ENCODE data around the gene ZYX. TPM values are rescaled to one million over a fixed set of nuclear protein-coding genes. Genes with fewer than 3 reads are reported as not detected.
A peak's percentile ranks its signal among the peaks of the same experiment; 100 is the strongest.

ZYX gene
- total and polyA plus RNA-seq, 2 donors (not counting 1 experiment from before 2014, with no cell fraction given): 32.3 to 53.8 TPM

DNA sequence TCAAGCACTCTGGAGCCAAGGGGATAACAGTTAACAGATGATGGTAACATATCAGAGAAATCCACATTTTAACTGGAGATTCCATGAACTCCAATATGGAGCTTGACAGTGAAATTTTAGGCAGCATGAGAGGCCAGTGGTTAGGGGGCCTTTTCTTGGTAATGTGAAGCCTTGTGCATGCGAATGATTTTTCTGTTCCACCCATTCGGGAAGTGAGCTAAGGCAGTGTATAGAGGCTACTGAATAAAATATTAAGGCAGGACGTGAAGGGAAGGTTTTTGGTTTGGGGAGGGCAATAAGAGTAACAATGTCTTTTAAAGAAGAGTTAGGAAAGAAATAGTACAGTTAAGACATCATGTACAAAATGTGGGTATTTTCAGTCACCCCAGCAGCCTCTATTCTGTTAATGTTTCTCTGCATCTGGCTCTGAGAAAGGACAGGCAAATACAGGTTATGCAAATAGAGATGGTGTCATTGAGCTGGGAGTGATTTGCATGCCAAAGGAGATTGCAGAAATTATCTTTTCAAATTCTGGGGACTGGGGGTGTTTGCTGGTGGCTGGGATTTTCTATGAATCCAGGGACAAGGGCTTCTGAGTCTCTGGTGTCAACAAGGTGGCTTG lies 55.3 kb downstream of the ZYX start:
- Mint-ChIP-seq H3K9me3 (ENCODE audit: insufficient read depth) (no peaks in the 10 kb centered on the region), H3K27me3 (peaks cover 13% of the 10 kb centered on the region), H3K4me1 (peaks cover 2% of the 10 kb centered on the region), H3K4me3 (no peak overlapping the region), H3K27ac (no peak overlapping the region)
- no peaks in the 10 kb centered on the region for H3K4me1 ChIP-seq (ENCODE audit: control insufficient read depth in 2 of 2, insufficient read depth in 2 of 2, low read length in 2 of 2)
- DNase-seq (no peak), ATAC-seq (ENCODE audit: low read depth) (no peak)
- peaks cover 0 to 5% (median under 1%) of the 10 kb centered on the region in 4 experiments for H3K27me3 ChIP-seq (replicated peaks in 1 of 4; ENCODE audit: control extremely low read depth in 1 of 4, control insufficient read depth in 3 of 4, insufficient read depth in 4 of 4, low read length in 3 of 4)
- H2AFZ ChIP-seq (ENCODE audit: insufficient read depth, low read depth, low read length, poor library complexity, severe bottlenecking): no peak overlapping the region
- no peaks in the 10 kb centered on the region for H3K36me3 ChIP-seq (replicated peaks in 1 of 2; ENCODE audit: control extremely low read depth in 1 of 2, control insufficient read depth in 1 of 2, extremely low read depth in 1 of 2, insufficient read depth in 2 of 2, low read length in 1 of 2)
- H3K27ac ChIP-seq (ENCODE audit: low read length in 2 of 2): no peak overlapping the region
- H3K9ac ChIP-seq (ENCODE audit: low read length): no peak overlapping the region
- H3K4me2 ChIP-seq (replicated peaks; ENCODE audit: low read depth, low read length, poor library complexity, severe bottlenecking): no peak overlapping the region
- no peak overlapping the region for H3K4me3 ChIP-seq (ENCODE audit: control extremely low read depth in 1 of 5, extremely low read depth in 1 of 5, insufficient read depth in 1 of 5, low read depth in 2 of 5, low read length in 4 of 5)
- ChIA-PET CTCF (interaction anchor here (1.9 kb wide), 1 partner anchor 21 kb away, joined by 7 read pairs; no protein-coding TSS in a partner anchor), POLR2A (no interaction called here)
- TF ChIP-seq EZH2 (IDR thresholded peaks at IDR 0.05; ENCODE audit: borderline replicate concordance, insufficient read depth, low read depth, low read length, poor library complexity, severe bottlenecking): no peak
- TF ChIP-seq, protein P1, sequence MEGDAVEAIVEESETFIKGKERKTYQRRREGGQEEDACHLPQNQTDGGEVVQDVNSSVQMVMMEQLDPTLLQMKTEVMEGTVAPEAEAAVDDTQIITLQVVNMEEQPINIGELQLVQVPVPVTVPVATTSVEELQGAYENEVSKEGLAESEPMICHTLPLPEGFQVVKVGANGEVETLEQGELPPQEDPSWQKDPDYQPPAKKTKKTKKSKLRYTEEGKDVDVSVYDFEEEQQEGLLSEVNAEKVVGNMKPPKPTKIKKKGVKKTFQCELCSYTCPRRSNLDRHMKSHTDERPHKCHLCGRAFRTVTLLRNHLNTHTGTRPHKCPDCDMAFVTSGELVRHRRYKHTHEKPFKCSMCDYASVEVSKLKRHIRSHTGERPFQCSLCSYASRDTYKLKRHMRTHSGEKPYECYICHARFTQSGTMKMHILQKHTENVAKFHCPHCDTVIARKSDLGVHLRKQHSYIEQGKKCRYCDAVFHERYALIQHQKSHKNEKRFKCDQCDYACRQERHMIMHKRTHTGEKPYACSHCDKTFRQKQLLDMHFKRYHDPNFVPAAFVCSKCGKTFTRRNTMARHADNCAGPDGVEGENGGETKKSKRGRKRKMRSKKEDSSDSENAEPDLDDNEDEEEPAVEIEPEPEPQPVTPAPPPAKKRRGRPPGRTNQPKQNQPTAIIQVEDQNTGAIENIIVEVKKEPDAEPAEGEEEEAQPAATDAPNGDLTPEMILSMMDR (IDR thresholded peaks at IDR 0.05): no peak
- no peaks in the 10 kb centered on the region for H3K9me3 ChIP-seq (ENCODE audit: control extremely low read depth in 1 of 3, control insufficient read depth in 2 of 3, insufficient read depth in 1 of 3, low read length in 2 of 3)
- no peaks in the 10 kb centered on the region for H3K79me2 ChIP-seq (ENCODE audit: control insufficient read depth, insufficient read depth, low read length)
- H4K20me1 ChIP-seq (ENCODE audit: control insufficient read depth, insufficient read depth, low read length, poor library complexity, severe bottlenecking): no peaks in the 10 kb centered on the region
- intact Hi-C loops (cut with micrococcal nuclease): no loop called here
- WGBS (ENCODE audit: insufficient coverage): 91% methylated on average over 3 of the region's 3 CpGs

DNA sequence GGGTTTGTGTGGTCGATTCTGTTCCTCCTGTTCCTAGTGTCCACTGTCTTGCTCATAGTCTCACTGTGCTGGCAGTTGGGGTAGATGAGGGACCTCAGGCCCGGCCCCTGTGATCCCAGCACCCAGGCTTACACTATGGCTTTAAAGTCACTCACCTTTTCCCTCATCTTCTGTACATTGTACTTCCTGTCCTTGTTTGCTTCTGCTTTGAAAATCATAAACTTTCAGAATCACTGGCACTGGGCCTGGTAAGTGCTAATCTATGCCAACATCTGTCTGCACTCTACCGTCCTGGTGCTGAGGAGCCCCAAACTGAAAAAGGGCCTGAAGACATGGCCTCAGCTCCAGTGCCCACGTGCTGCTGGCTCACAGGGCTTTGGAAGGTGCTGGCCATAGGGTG lies 56.4 kb downstream of the ZYX start:
- Histone ChIP-seq H3K27me3 (replicated peaks in 1 of 4; ENCODE audit: control extremely low read depth in 1 of 4, control insufficient read depth in 3 of 4, insufficient read depth in 4 of 4, low read length in 3 of 4) (peaks cover 0 to 5% (median 0%) of the 10 kb centered on the region in 4 experiments), H3K4me1 (ENCODE audit: control insufficient read depth in 2 of 2, insufficient read depth in 2 of 2, low read length in 2 of 2) (no peaks in the 10 kb centered on the region), H3K79me2 (ENCODE audit: control insufficient read depth, insufficient read depth, low read length) (no peaks in the 10 kb centered on the region), H3K36me3 (replicated peaks in 1 of 2; ENCODE audit: control extremely low read depth in 1 of 2, control insufficient read depth in 1 of 2, extremely low read depth in 1 of 2, insufficient read depth in 2 of 2, low read length in 1 of 2) (no peaks in the 10 kb centered on the region), H4K20me1 (ENCODE audit: control insufficient read depth, insufficient read depth, low read length, poor library complexity, severe bottlenecking) (no peaks in the 10 kb centered on the region), H3K9me3 (ENCODE audit: control extremely low read depth in 1 of 3, control insufficient read depth in 2 of 3, insufficient read depth in 1 of 3, low read length in 2 of 3) (no peaks in the 10 kb centered on the region), H3K9ac (ENCODE audit: low read length) (no peak overlapping the region), H3K4me3 (ENCODE audit: control extremely low read depth in 1 of 5, extremely low read depth in 1 of 5, insufficient read depth in 1 of 5, low read depth in 2 of 5, low read length in 4 of 5) (no peak overlapping the region), H3K27ac (ENCODE audit: low read length in 2 of 2) (no peak overlapping the region), H2AFZ (ENCODE audit: insufficient read depth, low read depth, low read length, poor library complexity, severe bottlenecking) (peak overlapping the region; percentile 35), H3K4me2 (replicated peaks; ENCODE audit: low read depth, low read length, poor library complexity, severe bottlenecking) (no peak overlapping the region)
- intact Hi-C loops (cut with micrococcal nuclease): no loop called here
- H3K27me3 Mint-ChIP-seq: peaks cover 21% of the 10 kb centered on the region
- H3K4me3 Mint-ChIP-seq: no peak overlapping the region
- 35% methylated on average over 2 of the region's 4 CpGs for WGBS (ENCODE audit: insufficient coverage)
- peaks cover 2% of the 10 kb centered on the region for H3K4me1 Mint-ChIP-seq
- no peak overlapping the region for H3K27ac Mint-ChIP-seq
- H3K9me3 Mint-ChIP-seq (ENCODE audit: insufficient read depth): no peaks in the 10 kb centered on the region
- ATAC-seq (ENCODE audit: low read depth): no peak
- no peak for DNase-seq
- no peak for TF ChIP-seq EZH2 (IDR thresholded peaks at IDR 0.05; ENCODE audit: borderline replicate concordance, insufficient read depth, low read depth, low read length, poor library complexity, severe bottlenecking)
- TF ChIP-seq, protein P1 (IDR thresholded peaks at IDR 0.05): no peak
- ChIA-PET POLR2A (no interaction called here), CTCF (no interaction called here)
